Measurements from ENCODE around the gene RGS5.

The RGS5 gene

DNA sequence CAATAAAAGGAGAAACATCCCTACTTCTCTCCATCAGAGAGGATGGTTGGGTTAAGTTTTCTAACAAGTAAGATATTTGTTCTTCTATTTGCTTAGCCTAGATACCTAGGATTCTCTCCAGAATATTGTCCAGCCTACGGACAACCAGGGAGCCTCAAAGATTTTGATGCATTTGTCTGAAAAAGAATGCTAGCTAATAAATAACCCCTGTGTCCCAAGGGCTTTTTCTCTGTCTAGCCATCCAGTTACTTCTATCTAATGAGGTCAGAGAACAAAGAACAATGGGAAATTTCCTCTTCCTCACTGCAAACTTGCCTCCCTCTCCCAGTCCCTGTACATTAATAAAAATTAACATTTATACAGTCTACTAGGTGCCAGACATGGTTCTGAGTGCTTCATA lies 810 bp downstream of the RGS5 start:
- H3K27ac ChIP-seq (ENCODE audit: low read depth, low read length) = no peak overlapping the region
- H3K79me2 ChIP-seq (ENCODE audit: control insufficient read depth, low read length) = no peaks in the 10 kb centered on the region
- TF ChIP-seq EZH2phosphoT487 (IDR thresholded peaks at IDR 0.05; ENCODE audit: borderline replicate concordance, low read length) = no peak
- TF ChIP-seq, protein P1, sequence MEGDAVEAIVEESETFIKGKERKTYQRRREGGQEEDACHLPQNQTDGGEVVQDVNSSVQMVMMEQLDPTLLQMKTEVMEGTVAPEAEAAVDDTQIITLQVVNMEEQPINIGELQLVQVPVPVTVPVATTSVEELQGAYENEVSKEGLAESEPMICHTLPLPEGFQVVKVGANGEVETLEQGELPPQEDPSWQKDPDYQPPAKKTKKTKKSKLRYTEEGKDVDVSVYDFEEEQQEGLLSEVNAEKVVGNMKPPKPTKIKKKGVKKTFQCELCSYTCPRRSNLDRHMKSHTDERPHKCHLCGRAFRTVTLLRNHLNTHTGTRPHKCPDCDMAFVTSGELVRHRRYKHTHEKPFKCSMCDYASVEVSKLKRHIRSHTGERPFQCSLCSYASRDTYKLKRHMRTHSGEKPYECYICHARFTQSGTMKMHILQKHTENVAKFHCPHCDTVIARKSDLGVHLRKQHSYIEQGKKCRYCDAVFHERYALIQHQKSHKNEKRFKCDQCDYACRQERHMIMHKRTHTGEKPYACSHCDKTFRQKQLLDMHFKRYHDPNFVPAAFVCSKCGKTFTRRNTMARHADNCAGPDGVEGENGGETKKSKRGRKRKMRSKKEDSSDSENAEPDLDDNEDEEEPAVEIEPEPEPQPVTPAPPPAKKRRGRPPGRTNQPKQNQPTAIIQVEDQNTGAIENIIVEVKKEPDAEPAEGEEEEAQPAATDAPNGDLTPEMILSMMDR (IDR thresholded peaks at IDR 0.05; ENCODE audit: low read depth, low read length, poor library complexity, severe bottlenecking) = no peak
- H3K4me3 ChIP-seq (ENCODE audit: low read length) = no peak overlapping the region
- no peaks in the 10 kb centered on the region for H3K9me2 ChIP-seq (replicated peaks; ENCODE audit: control insufficient read depth, low read length)
- no peaks in the 10 kb centered on the region for H3F3A ChIP-seq (ENCODE audit: control insufficient read depth, insufficient read depth)
- no peaks in the 10 kb centered on the region for H4K20me1 ChIP-seq (ENCODE audit: control insufficient read depth, insufficient read depth, low read depth, low read length)
- H3K4me2 ChIP-seq (ENCODE audit: low read length) = no peak overlapping the region
- no peaks in the 10 kb centered on the region for H3K36me3 ChIP-seq (ENCODE audit: control insufficient read depth, low read length)
- H3K9me3 ChIP-seq (ENCODE audit: control insufficient read depth, insufficient read depth, low read length) = no peaks in the 10 kb centered on the region
- H3K27me3 ChIP-seq (ENCODE audit: control insufficient read depth, low read length) = peaks cover 3% of the 10 kb centered on the region; the same call in 1 of the 2 replicates
- H3K4me1 ChIP-seq (ENCODE audit: control insufficient read depth, low read length) = no peaks in the 10 kb centered on the region

DNA sequence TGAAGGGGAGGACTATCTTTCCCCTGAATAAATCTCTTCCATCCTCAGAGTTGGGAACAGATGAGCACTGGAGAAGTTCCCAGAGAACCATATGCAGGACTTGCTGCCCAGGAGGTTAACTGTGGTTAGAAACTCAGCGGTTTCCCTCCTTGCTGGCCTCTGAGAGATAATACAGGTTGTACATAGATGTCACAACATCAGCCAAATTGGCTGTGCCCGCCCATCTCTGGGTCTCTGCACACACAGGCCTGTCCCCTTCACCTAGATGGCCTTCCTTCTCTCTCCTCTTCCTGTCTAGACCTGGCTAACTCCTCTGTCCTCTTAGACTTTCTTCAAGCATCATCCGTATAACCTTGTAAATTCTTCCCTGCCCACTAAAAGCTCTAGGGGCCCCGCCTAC lies 5.7 kb downstream of the RGS5 start:
- Histone ChIP-seq H3K4me1 (ENCODE audit: control insufficient read depth, low read length) (no peaks in the 10 kb centered on the region), H3K36me3 (ENCODE audit: control insufficient read depth, low read length) (no peaks in the 10 kb centered on the region), H3K9me2 (replicated peaks; ENCODE audit: control insufficient read depth, low read length) (no peaks in the 10 kb centered on the region), H4K20me1 (ENCODE audit: control insufficient read depth, insufficient read depth, low read depth, low read length) (no peaks in the 10 kb centered on the region), H3K4me2 (ENCODE audit: low read length) (no peak overlapping the region), H3K27me3 (ENCODE audit: control insufficient read depth, low read length) (0 out of 2 replicates have a peak, but pooled peaks cover 3% of the 10 kb centered on the region), H3K9me3 (ENCODE audit: control insufficient read depth, insufficient read depth, low read length) (no peaks in the 10 kb centered on the region), H3K4me3 (ENCODE audit: low read length) (no peak overlapping the region), H3K27ac (ENCODE audit: low read depth, low read length) (no peak overlapping the region), H3F3A (ENCODE audit: control insufficient read depth, insufficient read depth) (no peaks in the 10 kb centered on the region), H3K79me2 (ENCODE audit: control insufficient read depth, low read length) (no peaks in the 10 kb centered on the region)
- no peak for TF ChIP-seq EZH2phosphoT487 (IDR thresholded peaks at IDR 0.05; ENCODE audit: borderline replicate concordance, low read length)
- TF ChIP-seq, protein P1 (IDR thresholded peaks at IDR 0.05; ENCODE audit: low read depth, low read length, poor library complexity, severe bottlenecking) = no peak

DNA sequence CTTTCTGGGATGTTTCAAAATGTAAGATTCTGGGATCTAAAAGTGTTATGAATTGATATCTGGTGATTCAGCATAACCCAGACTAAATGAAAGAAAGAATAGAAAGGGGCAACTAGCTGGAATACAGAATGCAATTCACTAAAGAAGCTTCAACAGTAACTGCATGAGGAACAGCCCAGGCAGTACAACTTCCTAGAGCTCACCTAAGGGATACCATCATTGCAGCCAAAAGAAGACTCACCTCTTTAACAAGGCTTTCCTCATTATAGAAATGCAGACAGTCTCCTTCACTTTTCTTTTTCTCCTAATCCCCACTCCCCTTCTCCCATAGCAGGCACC lies 6.3 kb downstream of the RGS5 start:
- H3K4me2 ChIP-seq (ENCODE audit: low read length) = no peak overlapping the region
- no peaks in the 10 kb centered on the region for H3K9me2 ChIP-seq (replicated peaks; ENCODE audit: control insufficient read depth, low read length)
- TF ChIP-seq EZH2phosphoT487 (IDR thresholded peaks at IDR 0.05; ENCODE audit: borderline replicate concordance, low read length) = no peak
- TF ChIP-seq, protein P1 (IDR thresholded peaks at IDR 0.05; ENCODE audit: low read depth, low read length, poor library complexity, severe bottlenecking) = no peak
- no peaks in the 10 kb centered on the region for H3K9me3 ChIP-seq (ENCODE audit: control insufficient read depth, insufficient read depth, low read length)
- no peaks in the 10 kb centered on the region for H3F3A ChIP-seq (ENCODE audit: control insufficient read depth, insufficient read depth)
- H3K79me2 ChIP-seq (ENCODE audit: control insufficient read depth, low read length) = no peaks in the 10 kb centered on the region
- no peak overlapping the region for H3K27ac ChIP-seq (ENCODE audit: low read depth, low read length)
- H3K4me1 ChIP-seq (ENCODE audit: control insufficient read depth, low read length) = no peaks in the 10 kb centered on the region
- H4K20me1 ChIP-seq (ENCODE audit: control insufficient read depth, insufficient read depth, low read depth, low read length) = no peaks in the 10 kb centered on the region
- no peak overlapping the region for H3K4me3 ChIP-seq (ENCODE audit: low read length)
- 0 out of 2 replicates have a peak, but pooled peaks cover 3% of the 10 kb centered on the region for H3K27me3 ChIP-seq (ENCODE audit: control insufficient read depth, low read length)
- no peaks in the 10 kb centered on the region for H3K36me3 ChIP-seq (ENCODE audit: control insufficient read depth, low read length)
